ENCODE measurements around the gene ERCC2. TPM values are rescaled to one million over a fixed set of nuclear protein-coding genes. Genes with fewer than 3 reads are reported as not detected.
A peak's percentile ranks its signal among the peaks of the same experiment; 100 is the strongest.
"Not testable (repeated sequence)": the region's sequence is repeated elsewhere in the genome, so short reads cannot be mapped to it uniquely, and the experiment has no call there.

Gene ERCC2
- total and polyA plus RNA-seq, 4 experiments from 2014 or later, result 5.1 to 19.3 (median 13.5) TPM

DNA sequence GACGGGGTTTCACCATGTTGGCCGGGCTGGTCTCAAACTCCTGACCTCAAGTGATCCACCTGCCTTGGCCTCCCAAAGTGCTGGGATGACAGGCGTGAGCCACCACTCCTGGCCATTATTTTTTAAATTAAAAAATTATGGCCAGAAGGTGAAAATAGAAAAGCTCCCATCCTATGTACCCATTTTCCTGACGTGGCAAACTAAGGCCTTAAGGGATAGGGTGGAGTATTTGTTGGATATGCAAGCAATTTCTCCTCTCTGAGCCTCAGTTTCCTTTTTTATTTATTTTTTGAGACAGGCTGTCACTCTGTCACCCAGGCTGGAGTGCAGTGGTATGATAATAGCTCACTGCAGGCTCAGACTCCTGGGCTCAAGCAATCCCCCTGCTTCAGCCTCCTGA is 35.5 kb downstream of the ERCC2 start:
- CTCF ChIA-PET (ENCODE audit: partially characterized antibody), result interaction anchor here (1.1 to 1.2 kb wide), 2 partner anchors 50 to 431 kb away, joined by 3 read pairs; no protein-coding TSS in a partner anchor
- H3K4me3 ChIP-seq (ENCODE audit: low read length in 2 of 2); H3K36me3 ChIP-seq (ENCODE audit: insufficient read depth, low read length); H3K27ac ChIP-seq (ENCODE audit: low read depth, low read length); H3K9me3 Mint-ChIP-seq; H3K4me1 ChIP-seq (ENCODE audit: insufficient read depth, low read length); POLR2A ChIA-PET (ENCODE audit: partially characterized antibody); H3K36me3 Mint-ChIP-seq; DNase-seq; H3K9me3 ChIP-seq (ENCODE audit: control insufficient read depth in 1 of 2, low read length in 2 of 2); H3K4me3 Mint-ChIP-seq; H3K27ac Mint-ChIP-seq; H3K27me3 ChIP-seq (ENCODE audit: insufficient read depth, low read length); H3K4me1 Mint-ChIP-seq: not testable (repeated sequence)
- H3K27me3 Mint-ChIP-seq, result peaks cover 15 to 19% of the 10 kb centered on the region in 2 donors
- intact Hi-C loops (cut with micrococcal nuclease), result loop anchor here (5.0 kb wide), 2 partner anchors 553 to 648 kb away; no protein-coding TSS in a partner anchor

DNA sequence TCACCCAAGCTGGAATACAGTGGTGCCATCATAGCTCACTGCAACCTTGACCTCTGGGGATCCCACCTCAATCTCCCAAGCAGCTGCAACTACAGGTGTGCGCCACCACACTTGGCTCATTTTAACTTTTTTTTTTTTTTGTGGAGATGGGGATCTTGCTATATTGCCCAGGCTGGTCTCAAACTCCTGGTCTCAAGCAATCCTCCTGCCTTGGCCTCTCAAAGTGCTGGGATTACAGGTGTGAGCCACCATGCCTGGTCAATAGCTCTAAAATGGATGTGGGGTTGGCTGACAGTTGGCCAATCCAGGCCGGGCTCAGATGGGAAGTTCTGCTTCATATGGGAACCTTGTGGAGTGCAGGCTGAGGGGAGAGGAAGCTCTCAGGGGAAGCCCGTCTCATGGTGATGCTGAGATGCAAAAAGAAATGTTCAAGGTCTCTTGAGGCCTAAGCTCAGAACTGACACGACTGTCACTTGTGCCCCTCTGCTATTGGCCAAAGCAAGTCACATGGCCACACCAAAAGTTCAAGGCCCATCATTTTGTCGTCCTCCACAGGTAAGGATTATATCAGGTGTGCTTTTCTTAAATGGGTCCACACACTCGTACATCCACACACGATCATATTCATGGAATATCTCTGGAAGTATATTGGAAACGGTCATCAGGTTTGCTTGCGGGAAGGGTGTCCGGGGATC is 36.6 kb downstream of the ERCC2 start:
- Histone ChIP-seq H3K27ac (ENCODE audit: low read depth, low read length) (no peak overlapping the region), H3K4me3 (ENCODE audit: low read length in 2 of 2) (no peak overlapping the region), H3K27me3 (ENCODE audit: insufficient read depth, low read length) (no peaks in the 10 kb centered on the region), H3K9me3 (ENCODE audit: control insufficient read depth in 1 of 2, low read length in 2 of 2) (no peaks in the 10 kb centered on the region), H3K4me1 (ENCODE audit: insufficient read depth, low read length) (no peaks in the 10 kb centered on the region), H3K36me3 (ENCODE audit: insufficient read depth, low read length) (no peaks in the 10 kb centered on the region)
- no peaks in the 10 kb centered on the region for H3K9me3 Mint-ChIP-seq
- H3K27me3 Mint-ChIP-seq, result peaks cover 12 to 13% of the 10 kb centered on the region in 2 donors
- DNase-seq, result no peak
- no peaks in the 10 kb centered on the region for H3K36me3 Mint-ChIP-seq
- no peak overlapping the region for H3K4me3 Mint-ChIP-seq
- H3K4me1 Mint-ChIP-seq, result peaks cover 0 to 4% (median 0%) of the 10 kb centered on the region in 4 donors
- POLR2A ChIA-PET (ENCODE audit: partially characterized antibody), result no interaction called here
- peak overlapping the region in 1 of 7 donors; percentile 54 for H3K27ac Mint-ChIP-seq
- CTCF ChIA-PET (ENCODE audit: partially characterized antibody), result interaction anchor here (1.2 kb wide), 1 partner anchor 49 kb away, joined by 3 read pairs; no protein-coding TSS in a partner anchor
- intact Hi-C loops (cut with micrococcal nuclease), result no loop called here

DNA sequence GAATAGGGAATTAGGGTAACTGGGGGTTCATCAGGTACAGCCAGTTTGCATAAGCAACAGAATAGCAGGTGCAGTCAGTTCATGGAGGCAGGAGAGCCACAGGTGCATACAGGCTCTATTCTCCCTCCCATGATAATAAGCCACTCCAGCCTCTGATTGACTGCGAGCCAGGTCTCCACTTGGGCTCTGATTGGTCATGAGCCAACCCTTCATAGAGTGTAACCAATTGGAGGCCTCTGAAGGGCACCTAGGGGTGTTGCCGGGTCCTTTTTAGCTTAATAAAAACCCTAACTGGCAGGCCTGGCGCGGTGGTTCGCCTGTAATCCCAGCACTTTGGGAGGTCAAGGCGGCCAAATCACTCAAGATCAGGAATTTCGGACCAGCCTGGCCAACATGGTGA is 39.0 kb downstream of the ERCC2 start:
- no peak overlapping the region for H3K27ac Mint-ChIP-seq
- Histone ChIP-seq H3K9me3 (ENCODE audit: control insufficient read depth in 1 of 2, low read length in 2 of 2) (no peaks in the 10 kb centered on the region), H3K27me3 (ENCODE audit: insufficient read depth, low read length) (no peaks in the 10 kb centered on the region), H3K27ac (ENCODE audit: low read depth, low read length) (no peak overlapping the region), H3K4me3 (ENCODE audit: low read length in 2 of 2) (no peak overlapping the region), H3K4me1 (ENCODE audit: insufficient read depth, low read length) (no peaks in the 10 kb centered on the region), H3K36me3 (ENCODE audit: insufficient read depth, low read length) (no peaks in the 10 kb centered on the region)
- peaks cover 4 to 10% of the 10 kb centered on the region in 2 donors for H3K27me3 Mint-ChIP-seq
- H3K9me3 Mint-ChIP-seq, result no peaks in the 10 kb centered on the region
- POLR2A ChIA-PET (ENCODE audit: partially characterized antibody), result no interaction called here
- intact Hi-C loops (cut with micrococcal nuclease), result no loop called here
- H3K36me3 Mint-ChIP-seq, result no peaks in the 10 kb centered on the region
- no peak for DNase-seq
- peaks cover 0 to under 1% (median 0%) of the 10 kb centered on the region in 4 donors for H3K4me1 Mint-ChIP-seq
- CTCF ChIA-PET (ENCODE audit: partially characterized antibody), result no interaction called here
- H3K4me3 Mint-ChIP-seq, result no peak overlapping the region

DNA sequence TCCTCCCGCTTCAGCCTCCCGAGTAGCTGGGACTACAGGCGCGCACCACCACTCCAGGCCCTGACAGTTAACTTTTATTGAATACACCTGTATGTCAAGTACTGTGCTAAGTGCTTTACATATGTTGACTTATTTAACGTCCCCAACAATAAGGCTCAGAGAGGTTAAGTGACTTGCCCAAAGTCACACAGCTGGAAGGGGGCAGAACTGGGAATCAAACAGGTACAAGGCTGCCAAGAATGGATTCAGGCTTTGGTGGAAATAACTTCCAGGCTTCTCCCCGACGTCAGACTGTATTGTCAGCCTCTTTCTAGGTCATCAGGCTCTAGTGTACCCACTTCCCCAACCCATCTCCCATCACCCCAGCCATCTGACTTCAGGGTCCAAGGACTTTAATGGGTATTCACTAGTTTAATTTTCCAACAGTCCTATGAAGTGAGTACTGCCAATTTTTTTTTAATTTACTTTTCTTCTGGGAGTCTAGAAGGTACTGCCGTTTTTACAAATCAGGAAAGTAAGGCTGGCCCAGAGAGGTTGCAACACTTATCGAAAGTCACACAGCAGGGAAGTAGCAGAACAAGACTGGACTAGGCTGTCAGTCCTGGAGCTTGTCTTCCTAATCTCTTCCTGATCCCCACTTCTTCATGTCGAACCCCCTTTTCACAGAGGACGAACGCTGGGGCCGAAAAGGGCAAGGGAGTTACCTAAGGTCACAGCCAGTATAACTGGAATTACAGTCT is 42.8 kb downstream of the ERCC2 start:
- Mint-ChIP-seq H3K27me3 (peaks cover 0 to 11% of the 10 kb centered on the region in 2 donors), H3K4me1 (peaks cover 0 to 2% (median 0%) of the 10 kb centered on the region in 4 donors), H3K4me3 (no peak overlapping the region), H3K27ac (no peak overlapping the region), H3K36me3 (no peaks in the 10 kb centered on the region), H3K9me3 (no peaks in the 10 kb centered on the region)
- intact Hi-C loops (cut with micrococcal nuclease), result no loop called here
- CTCF ChIA-PET (ENCODE audit: partially characterized antibody), result no interaction called here
- POLR2A ChIA-PET (ENCODE audit: partially characterized antibody), result no interaction called here
- no peak for DNase-seq
- no peak overlapping the region for H3K4me3 ChIP-seq (ENCODE audit: low read length in 2 of 2)
- H3K27ac ChIP-seq (ENCODE audit: low read depth, low read length), result no peak overlapping the region
- no peaks in the 10 kb centered on the region for H3K4me1 ChIP-seq (ENCODE audit: insufficient read depth, low read length)
- no peaks in the 10 kb centered on the region for H3K9me3 ChIP-seq (ENCODE audit: control insufficient read depth in 1 of 2, low read length in 2 of 2)
- peaks cover 6% of the 10 kb centered on the region for H3K27me3 ChIP-seq (ENCODE audit: insufficient read depth, low read length)
- no peaks in the 10 kb centered on the region for H3K36me3 ChIP-seq (ENCODE audit: insufficient read depth, low read length)

DNA sequence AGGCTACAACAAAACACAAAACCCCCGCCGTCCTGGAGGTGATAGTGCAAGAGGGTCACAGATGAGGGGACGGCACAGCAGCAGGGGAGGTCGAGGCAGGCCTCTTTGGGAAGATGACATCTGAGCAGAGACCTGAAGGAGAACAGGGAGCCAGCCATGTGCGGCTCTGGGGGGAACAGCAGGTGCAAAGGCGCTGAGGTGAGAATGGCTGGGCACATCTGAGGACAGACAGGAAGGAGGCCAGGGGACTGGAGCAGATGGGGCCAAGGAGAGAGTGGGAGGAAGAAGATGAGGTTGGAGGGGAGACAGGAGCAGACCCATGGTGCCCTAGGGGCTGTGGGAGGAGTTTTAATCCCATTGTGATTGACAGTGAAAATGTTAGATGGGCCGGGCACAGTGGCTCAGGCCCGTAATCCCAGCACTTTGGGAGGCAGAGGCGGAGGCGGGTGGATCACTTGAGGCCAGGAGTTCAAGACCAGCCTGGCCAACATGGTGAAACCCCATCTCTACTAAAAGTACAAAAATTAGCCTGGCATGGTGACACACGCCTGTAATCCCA is 45.9 kb downstream of the ERCC2 start:
- POLR2A ChIA-PET (ENCODE audit: partially characterized antibody), result no interaction called here
- DNase-seq, result no peak
- intact Hi-C loops (cut with micrococcal nuclease), result no loop called here
- peaks cover 6% of the 10 kb centered on the region for H3K27me3 ChIP-seq (ENCODE audit: insufficient read depth, low read length)
- H3K27me3 Mint-ChIP-seq, result peaks cover 10 to 15% of the 10 kb centered on the region in 2 donors
- CTCF ChIA-PET (ENCODE audit: partially characterized antibody), result interaction anchor here (1.5 kb wide), 1 partner anchor 13 kb away, joined by 3 read pairs; no protein-coding TSS in a partner anchor
- H3K27ac ChIP-seq (ENCODE audit: low read depth, low read length), result no peak overlapping the region
- peaks cover 0 to 2% (median 0%) of the 10 kb centered on the region in 4 donors for H3K4me1 Mint-ChIP-seq
- no peak overlapping the region for H3K4me3 Mint-ChIP-seq
- H3K36me3 ChIP-seq (ENCODE audit: insufficient read depth, low read length), result no peaks in the 10 kb centered on the region
- no peaks in the 10 kb centered on the region for H3K4me1 ChIP-seq (ENCODE audit: insufficient read depth, low read length)
- H3K9me3 ChIP-seq (ENCODE audit: control insufficient read depth in 1 of 2, low read length in 2 of 2), result no peaks in the 10 kb centered on the region
- no peaks in the 10 kb centered on the region for H3K9me3 Mint-ChIP-seq
- H3K27ac Mint-ChIP-seq, result no peak overlapping the region
- H3K36me3 Mint-ChIP-seq, result no peaks in the 10 kb centered on the region
- H3K4me3 ChIP-seq (ENCODE audit: low read length in 2 of 2), result no peak overlapping the region

DNA sequence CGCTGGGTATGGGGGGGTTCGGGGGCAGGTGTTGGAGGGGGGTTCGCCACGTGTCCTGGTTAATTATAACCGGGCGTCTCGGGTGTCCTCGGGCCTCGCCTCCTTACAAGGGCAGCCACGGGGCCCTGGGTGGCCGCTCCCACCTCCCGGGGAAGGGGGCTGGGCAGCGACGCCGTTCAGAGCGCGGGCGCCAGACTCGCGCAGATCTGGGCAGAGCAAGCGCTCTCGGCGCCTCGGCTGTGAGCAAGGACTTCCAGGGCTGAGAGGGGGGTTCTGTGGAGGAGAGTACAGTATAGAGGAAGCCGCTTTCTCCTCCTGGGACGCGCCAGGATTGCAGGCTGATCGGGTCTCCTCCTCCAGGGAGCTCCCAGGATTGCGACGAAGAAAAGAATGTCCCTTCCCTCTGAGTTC is 46.7 kb downstream of the ERCC2 start:
- no peak overlapping the region for H3K4me3 Mint-ChIP-seq
- Histone ChIP-seq H3K4me1 (ENCODE audit: insufficient read depth, low read length) (no peaks in the 10 kb centered on the region), H3K9me3 (ENCODE audit: control insufficient read depth in 1 of 2, low read length in 2 of 2) (no peaks in the 10 kb centered on the region), H3K27me3 (ENCODE audit: insufficient read depth, low read length) (peaks cover 6% of the 10 kb centered on the region), H3K4me3 (ENCODE audit: low read length in 2 of 2) (no peak overlapping the region), H3K27ac (ENCODE audit: low read depth, low read length) (no peak overlapping the region), H3K36me3 (ENCODE audit: insufficient read depth, low read length) (no peaks in the 10 kb centered on the region)
- DNase-seq, result no peak
- CTCF ChIA-PET (ENCODE audit: partially characterized antibody), result interaction anchor here (1.5 kb wide), 1 partner anchor 13 kb away, joined by 3 read pairs; no protein-coding TSS in a partner anchor
- POLR2A ChIA-PET (ENCODE audit: partially characterized antibody), result no interaction called here
- no peaks in the 10 kb centered on the region for H3K9me3 Mint-ChIP-seq
- no peaks in the 10 kb centered on the region for H3K36me3 Mint-ChIP-seq
- peaks cover 10 to 13% of the 10 kb centered on the region in 2 donors for H3K27me3 Mint-ChIP-seq
- H3K4me1 Mint-ChIP-seq, result peaks cover 0 to 2% (median 0%) of the 10 kb centered on the region in 4 donors
- intact Hi-C loops (cut with micrococcal nuclease), result no loop called here
- H3K27ac Mint-ChIP-seq, result no peak overlapping the region

DNA sequence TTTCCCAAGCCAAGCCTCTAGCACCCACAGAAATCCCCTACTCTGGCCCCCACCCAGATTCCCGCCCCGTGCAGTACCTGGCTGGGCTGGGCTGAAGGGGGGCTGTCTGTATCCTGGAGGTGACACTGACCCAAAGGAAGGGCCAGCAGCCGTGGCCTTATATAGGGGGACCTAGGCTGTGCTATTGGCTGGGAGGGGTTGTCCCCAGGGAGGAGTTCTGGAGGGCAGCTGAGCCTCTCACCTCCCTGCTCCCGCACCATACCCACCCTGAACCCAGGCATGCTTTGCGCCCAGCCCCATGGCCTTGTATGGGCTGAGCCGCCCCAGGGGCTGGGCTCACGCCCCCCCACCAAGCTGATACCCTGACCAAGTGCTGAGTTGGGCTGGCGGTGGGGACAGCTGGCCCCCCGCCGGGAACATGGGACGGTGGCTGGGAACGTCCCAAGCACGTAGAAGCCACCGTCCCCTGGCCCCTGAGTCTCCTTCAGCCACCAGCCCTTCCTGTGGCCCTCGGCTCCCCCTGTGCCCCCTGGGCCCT is 47.6 kb downstream of the ERCC2 start, which contains the start of gene CKM:
TSS of gene CKM (minus strand) at position 132 of the 538 bp plus-strand sequence. CDS start 3,162 bp downstream, outside the sequence.
- no peak within 1 kb of the TSS for H3K27ac Mint-ChIP-seq
- intact Hi-C loops (cut with micrococcal nuclease), result no loop called here
- no peaks in the 10 kb centered on the region for H3K9me3 ChIP-seq (ENCODE audit: control insufficient read depth in 1 of 2, low read length in 2 of 2)
- H3K4me1 ChIP-seq (ENCODE audit: insufficient read depth, low read length), result no peaks in the 10 kb centered on the region
- no peaks in the 10 kb centered on the region for H3K36me3 Mint-ChIP-seq
- no peak within 1 kb of the TSS for H3K4me3 ChIP-seq (ENCODE audit: low read length in 2 of 2)
- H3K4me3 Mint-ChIP-seq, result no peak within 1 kb of the TSS
- no peaks in the 10 kb centered on the region for H3K36me3 ChIP-seq (ENCODE audit: insufficient read depth, low read length)
- CTCF ChIA-PET (ENCODE audit: partially characterized antibody), result no interaction called here
- H3K27ac ChIP-seq (ENCODE audit: low read depth, low read length), result no peak within 1 kb of the TSS
- H3K27me3 Mint-ChIP-seq, result peaks cover 13 to 15% of the 10 kb centered on the region in 2 donors
- no peak for DNase-seq
- H3K27me3 ChIP-seq (ENCODE audit: insufficient read depth, low read length), result peaks cover 6% of the 10 kb centered on the region
- peaks cover 0 to 2% (median 0%) of the 10 kb centered on the region in 4 donors for H3K4me1 Mint-ChIP-seq
- H3K9me3 Mint-ChIP-seq, result no peaks in the 10 kb centered on the region
- POLR2A ChIA-PET (ENCODE audit: partially characterized antibody), result no interaction called here
